HG03025 (cell line): ENCODE results near the gene RPS3.

Experiments
- ATAC-seq: cut with Tn5 transposase; IDR thresholded peaks from one replicate; pipeline ENCODE4 v1.9.1; 2021; ENCODE audit warnings: mild to moderate bottlenecking, moderate library complexity; ENCODE audit not compliant: unreplicated experiment, low FRiP score

The RPS3 gene

DNA sequence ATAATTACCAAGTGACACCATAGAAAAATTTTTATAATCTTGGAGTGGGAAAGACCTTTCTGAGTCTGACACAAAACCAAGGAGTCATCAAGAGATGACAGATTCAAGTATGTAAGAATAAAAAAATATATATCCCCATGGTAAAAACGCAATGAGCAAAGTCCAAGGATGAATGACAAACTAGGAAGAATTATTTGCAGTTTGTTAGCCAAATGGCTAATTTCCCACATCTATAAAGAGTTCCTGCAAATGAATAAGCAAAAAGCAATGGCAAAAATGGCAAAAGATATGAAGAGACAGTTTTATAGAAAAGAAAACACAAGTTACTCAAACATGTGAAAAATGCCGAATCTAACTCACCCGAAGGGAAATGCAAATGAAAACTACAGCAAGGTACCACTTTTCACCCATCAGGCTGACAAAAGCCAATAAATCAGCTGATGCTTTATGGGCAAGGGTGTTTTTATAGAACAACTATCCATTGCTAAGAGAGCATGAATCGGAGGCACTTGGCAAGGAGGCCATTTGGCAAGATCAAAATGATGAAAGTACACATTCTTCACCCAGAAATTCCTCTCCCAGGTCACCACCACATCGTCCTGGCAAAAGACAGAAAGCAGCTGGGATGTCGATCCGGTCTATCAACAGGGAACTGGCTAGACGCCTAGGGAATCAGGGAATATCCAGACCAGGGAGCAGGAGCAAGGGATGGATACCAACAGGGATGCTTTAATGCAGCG lies 54.8 kb downstream of the RPS3 start:
- ATAC-seq: no peak

DNA sequence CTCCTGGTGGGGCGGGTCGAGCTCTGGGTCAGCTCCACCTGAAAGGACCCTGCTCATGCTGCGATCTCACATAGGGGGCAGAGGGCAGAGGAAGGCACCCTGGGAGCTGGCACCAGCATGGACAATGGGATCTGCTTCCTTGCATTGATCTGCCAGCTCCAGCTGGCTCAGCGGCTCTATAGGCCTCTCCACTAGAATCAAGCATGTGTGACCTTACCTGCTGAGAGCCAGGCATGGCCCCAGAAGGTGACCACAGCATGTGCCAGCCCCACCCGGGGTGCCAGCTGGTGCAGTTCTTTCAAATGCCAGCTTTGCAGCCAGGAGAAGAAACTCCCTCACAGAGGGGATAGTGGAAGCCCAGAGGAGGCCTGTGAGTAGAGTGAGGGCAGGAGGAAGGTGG lies 55.7 kb downstream of the RPS3 start:
- no peak for ATAC-seq
